Prostate gland (tissue), 2 donors: ENCODE results near the gene GRK7. TPM values are rescaled to one million over a fixed set of nuclear protein-coding genes. Genes with fewer than 3 reads are reported as not detected.
A peak's percentile ranks its signal among the peaks of the same experiment; 100 is the strongest.

Experiments used
- DNase-seq: peaks from one replicate; pipeline ENCODE4 v3.0.0-alpha.2; 2019; ENCODE audit warnings: low spot score
- H3K27ac ChIP-seq, 2 donors: fragments of 200-600 bp; sonication (generic); 2 replicates each; pipeline ENCODE4 v1.5.1; 2017 to 2019
- H3K27me3 ChIP-seq: fragments of 200-600 bp; sonication (generic); replicated peaks from 2 replicates; pipeline ENCODE4 v1.5.1; 2019; ENCODE audit not compliant: insufficient read depth
- H3K36me3 ChIP-seq, 2 donors: fragments of 200-600 bp; sonication (generic); 1 replicate in 1 of 2; 2 replicates in 1 of 2; pipeline versions ENCODE4 v1.5.1 to v1.8.1; 2017 to 2019
- H3K4me1 ChIP-seq: fragments of 200-600 bp; sonication (generic); replicated peaks from 2 replicates; pipeline ENCODE4 v1.5.1; 2019
- H3K4me3 ChIP-seq, 2 donors: fragments of 200-600 bp; sonication (generic); 2 replicates each; pipeline ENCODE4 v1.5.1; 2017 to 2019
- H3K9me3 ChIP-seq: fragments of 200-600 bp; sonication (generic); 2 replicates; pipeline ENCODE4 v1.5.1; 2017
- CTCF ChIP-seq, 4 experiments: fragments of 200-600 bp in 2 of 4; fragments of 450-650 bp in 2 of 4; sonication (generic) in 2 of 4; IDR thresholded peaks; 1 replicate in 3 of 4; 2 replicates in 1 of 4; pipeline ENCODE4 v1.5.1; 2016 to 2019; ENCODE audit warnings: antibody characterized with exemption in 4 of 4, mild to moderate bottlenecking in 2 of 4, moderate library complexity in 2 of 4
- POLR2A ChIP-seq: fragments of 450-650 bp; IDR thresholded peaks from one replicate; pipeline ENCODE4 v1.6.1; 2016; ENCODE audit warnings: antibody characterized with exemption, mild to moderate bottlenecking
- POLR2AphosphoS5 ChIP-seq: sonication (generic); formaldehyde crosslinking; IDR thresholded peaks from one replicate; pipeline ENCODE4 v1.6.1; 2017; ENCODE audit warnings: antibody characterized with exemption
- WGBS: methylation state at CpG from one replicate; pipeline ENCODE4 v1.1.5; 2018; 5-methylcytosine and 5-hydroxymethylcytosine counted together
- intact Hi-C: fragments of 100-400 bp; cut with DNase I; formaldehyde crosslinking; loops from one replicate; pipeline ENCODE4 v1.14.2; 2022
- total RNA-seq, 2 donors: library from RNA; depleted of rRNA; stranded (reverse); fragments of >200 nt; gene quantifications; one replicate each; pipeline ENCODE4 v1.1.0, GENCODE V29; 2016

GRK7 gene
- total RNA-seq, 2 donors from 2014 or later: 0.17 TPM; not detected in 1

DNA sequence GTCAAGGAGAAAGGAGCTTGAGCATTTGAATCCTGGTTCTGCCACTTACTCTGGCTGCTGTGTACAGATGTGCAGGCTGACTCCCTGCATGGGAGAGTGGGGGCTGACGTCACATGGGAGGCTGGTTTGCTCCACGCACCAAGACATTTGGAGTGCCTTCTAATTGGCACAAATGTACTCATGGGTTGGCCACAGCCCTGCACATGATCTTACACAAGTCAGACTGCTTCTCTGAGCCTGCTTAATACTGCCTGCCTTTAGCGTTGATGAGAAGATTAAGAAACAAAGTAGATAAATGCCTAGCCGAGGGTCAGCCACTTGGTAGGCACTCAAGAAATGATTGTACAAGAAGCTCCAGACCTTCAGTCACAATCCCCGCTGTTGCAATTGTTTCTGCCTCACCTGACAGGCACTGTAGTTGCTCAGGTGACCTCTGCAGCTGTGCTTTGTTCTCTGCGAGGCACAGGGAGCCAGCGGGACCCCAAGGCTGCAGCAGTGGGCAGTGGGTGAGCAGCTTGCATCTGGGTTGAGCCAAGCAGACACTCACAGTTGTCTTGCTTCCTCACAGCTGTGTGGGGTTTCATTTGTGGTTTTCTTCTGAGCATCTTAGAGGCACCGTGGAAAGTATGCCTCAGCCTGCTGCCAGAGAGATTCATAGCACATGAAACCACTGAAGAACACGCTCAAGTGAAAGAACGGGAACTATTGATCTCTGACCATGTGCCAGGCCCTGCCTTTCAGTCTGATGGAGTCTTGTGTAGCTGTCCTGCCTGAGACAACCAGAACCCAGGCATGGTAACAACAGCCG lies 33.1 kb downstream of the GRK7 start:
- Histone ChIP-seq H3K36me3 (no peaks in the 10 kb centered on the region), H3K27ac (peak overlapping the region; percentile 88 to 92), H3K4me1 (peaks cover 21% of the 10 kb centered on the region), H3K27me3 (no peaks in the 10 kb centered on the region), H3K4me3 (no peak overlapping the region), H3K9me3 (no peaks in the 10 kb centered on the region)
- WGBS: 62% methylated on average over 11 of the region's 11 CpGs
- TF ChIP-seq POLR2AphosphoS5: no peak
- TF ChIP-seq POLR2A: no peak
- no peak for TF ChIP-seq CTCF (IDR thresholded peaks at IDR 0.05)
- peak; percentile 13 for DNase-seq
- intact Hi-C loops: loop anchor here (5.0 kb wide), 1 partner anchor 81 kb away; the partner anchor contains the start of gene ATP1B3

DNA sequence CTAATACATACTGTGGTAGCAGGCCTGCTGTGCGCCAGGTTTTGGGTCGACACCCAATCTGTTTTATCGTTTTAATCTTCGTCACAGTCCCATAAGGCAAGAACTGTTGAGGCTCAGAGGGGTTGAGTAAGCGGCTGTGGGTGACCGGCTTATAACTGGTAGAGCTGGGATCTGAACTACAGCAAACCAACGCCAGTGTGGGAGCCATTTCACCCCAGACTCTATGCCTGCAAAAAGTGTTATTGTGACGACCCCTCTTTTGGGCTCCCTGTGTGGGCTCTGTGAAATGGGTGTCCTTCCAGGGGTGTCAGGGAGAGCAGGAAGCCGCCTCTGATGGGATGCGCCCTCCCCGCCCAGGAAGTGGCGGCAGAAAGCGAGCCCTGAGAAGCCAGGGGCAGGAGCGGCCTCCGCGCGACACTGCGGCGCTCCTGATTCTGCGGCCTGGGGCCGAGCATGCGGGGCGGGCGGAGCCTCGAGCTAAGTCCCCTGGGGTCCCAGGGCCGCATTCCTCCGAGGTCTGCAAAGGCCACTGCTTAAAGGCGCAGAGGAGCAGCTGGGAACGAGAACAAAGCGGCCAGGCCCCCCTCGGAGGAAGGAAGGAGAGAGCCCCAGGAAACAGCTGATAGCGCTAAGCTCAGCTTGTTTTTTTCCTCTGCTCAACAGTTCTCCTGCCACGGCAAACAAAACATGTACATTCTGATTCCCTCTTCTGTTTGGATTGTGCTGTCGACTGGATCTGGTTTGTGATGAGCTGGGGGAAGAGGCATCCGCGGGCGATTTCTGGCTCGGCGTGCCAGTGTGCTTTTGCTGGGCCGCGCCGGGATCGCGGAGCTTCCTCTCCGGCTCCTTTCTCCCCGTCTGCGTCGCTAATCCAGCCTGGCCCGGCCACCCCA lies 33.9 kb downstream of the GRK7 start:
- WGBS: 20% methylated on average over 49 of the region's 49 CpGs
- H3K27me3 ChIP-seq: no peaks in the 10 kb centered on the region
- TF ChIP-seq POLR2AphosphoS5: peak; percentile 80
- no peak for TF ChIP-seq POLR2A
- peak overlapping the region; percentile 88 to 92 for H3K27ac ChIP-seq
- no peaks in the 10 kb centered on the region for H3K9me3 ChIP-seq
- H3K36me3 ChIP-seq: no peaks in the 10 kb centered on the region
- DNase-seq: peak; percentile 59
- intact Hi-C loops: loop anchor here (5.0 kb wide), 1 partner anchor 80 kb away; the partner anchor contains the start of gene ATP1B3
- peak overlapping the region; percentile 23 to 26 for H3K4me3 ChIP-seq
- H3K4me1 ChIP-seq: peaks cover 21% of the 10 kb centered on the region

DNA sequence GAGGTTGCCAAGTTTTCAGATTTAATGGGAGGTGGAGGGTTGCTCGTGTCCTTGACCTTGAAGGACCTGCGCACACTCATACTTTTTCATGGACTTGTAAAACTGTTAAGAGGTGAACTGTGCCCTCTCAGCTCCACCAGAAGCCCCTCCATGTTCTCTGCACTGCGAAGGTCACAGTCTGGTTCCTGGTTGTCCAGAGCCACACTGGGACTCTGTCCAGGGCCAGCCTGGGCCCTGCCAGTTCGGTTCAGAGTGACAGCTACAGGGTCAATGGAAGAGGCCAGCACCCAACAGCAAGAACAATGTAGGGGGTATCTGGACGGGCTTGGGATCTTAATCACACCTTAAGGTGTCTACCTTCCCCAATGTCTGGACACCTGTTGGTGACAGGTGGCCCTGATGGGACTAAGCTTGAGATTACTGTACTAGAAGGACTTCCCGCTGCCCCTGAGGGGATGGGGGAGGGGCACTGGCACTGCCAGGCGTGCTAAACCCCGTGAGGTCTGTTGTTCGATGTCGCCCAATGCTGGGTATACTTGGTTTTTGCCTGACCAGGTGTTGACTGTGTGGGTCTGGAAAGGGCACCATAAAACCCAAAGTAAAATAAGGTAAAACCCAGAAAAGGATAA lies 34.7 kb downstream of the GRK7 start:
- Histone ChIP-seq H3K27me3 (no peaks in the 10 kb centered on the region), H3K36me3 (no peaks in the 10 kb centered on the region), H3K4me3 (peak overlapping the region; percentile 23 to 26), H3K27ac (peak overlapping the region; percentile 88 to 92), H3K4me1 (peaks cover 21% of the 10 kb centered on the region), H3K9me3 (no peaks in the 10 kb centered on the region)
- intact Hi-C loops: loop anchor here (5.0 kb wide), 1 partner anchor 79 kb away; the partner anchor contains the start of gene ATP1B3
- TF ChIP-seq CTCF (IDR thresholded peaks at IDR 0.05) (no peak), POLR2A (no peak), POLR2AphosphoS5 (no peak)
- 65% methylated on average over 10 of the region's 10 CpGs for WGBS
- peak; percentile 13 for DNase-seq

GRCh38 chr3:141798448-141798845 lies 35.2 kb downstream of the GRK7 start:
- H3K4me1 ChIP-seq: peaks cover 21% of the 10 kb centered on the region
- peak overlapping the region; percentile 88 to 92 for H3K27ac ChIP-seq
- H3K9me3 ChIP-seq: no peaks in the 10 kb centered on the region
- H3K27me3 ChIP-seq: no peaks in the 10 kb centered on the region
- intact Hi-C loops: loop anchor here (5.0 kb wide), 1 partner anchor 79 kb away; the partner anchor contains the start of gene ATP1B3
- no peak for DNase-seq
- no peaks in the 10 kb centered on the region for H3K36me3 ChIP-seq
- TF ChIP-seq POLR2A (no peak), CTCF (IDR thresholded peaks at IDR 0.05) (no peak), POLR2AphosphoS5 (no peak)
- WGBS: 33% methylated on average over 11 of the region's 11 CpGs
- H3K4me3 ChIP-seq: no peak overlapping the region
